Smooth muscle cell (in vitro differentiated cells): ENCODE measurements around the gene SLC51A. TPM values are rescaled to one million over a fixed set of nuclear protein-coding genes. Genes with fewer than 3 reads are reported as not detected.

Source experiments
- DNase-seq: peaks from one replicate; lab custom pipeline; 2025; ENCODE audit not compliant: unreplicated experiment; lab: John Stamatoyannopoulos, UW
- H2AFZ ChIP-seq: fragments of 200-600 bp; sonication (generic); 2 replicates; pipeline ENCODE4 v1.6.0; 2016; ENCODE audit warnings: antibody characterized with exemption, low read depth, mild to moderate bottlenecking
- H3F3A ChIP-seq: fragments of 200-600 bp; sonication (generic); 2 replicates; pipeline ENCODE4 v1.6.0; 2017; ENCODE audit warnings: antibody characterized with exemption, low read depth
- H3K27ac ChIP-seq: fragments of 200-600 bp; sonication (generic); 2 replicates; pipeline ENCODE4 v1.5.1; 2016; ENCODE audit warnings: low read depth, mild to moderate bottlenecking
- H3K27me3 ChIP-seq: fragments of 200-600 bp; sonication (generic); 2 replicates; pipeline ENCODE4 v1.6.1; 2016; ENCODE audit warnings: low read depth, mild to moderate bottlenecking
- H3K36me3 ChIP-seq: fragments of 200-600 bp; sonication (generic); 2 replicates; pipeline ENCODE4 v1.5.1; 2016; ENCODE audit warnings: low read depth
- H3K4me1 ChIP-seq: fragments of 200-600 bp; sonication (generic); 2 replicates; pipeline ENCODE4 v1.5.1; 2016; ENCODE audit warnings: low read depth
- H3K4me2 ChIP-seq: fragments of 200-600 bp; sonication (generic); 2 replicates; pipeline ENCODE4 v1.6.0; 2016; ENCODE audit warnings: mild to moderate bottlenecking
- H3K4me3 ChIP-seq: fragments of 200-600 bp; sonication (generic); 2 replicates; pipeline ENCODE4 v1.5.1; 2016; ENCODE audit warnings: mild to moderate bottlenecking
- H3K79me2 ChIP-seq: fragments of 200-600 bp; sonication (generic); 2 replicates; pipeline ENCODE4 v1.6.0; 2016; ENCODE audit warnings: low read depth, mild to moderate bottlenecking
- H3K9ac ChIP-seq: fragments of 200-600 bp; sonication (generic); 2 replicates; pipeline ENCODE4 v1.6.0; 2016; ENCODE audit warnings: low read depth
- H3K9me3 ChIP-seq: fragments of 200-600 bp; sonication (generic); replicated peaks from 2 replicates; pipeline ENCODE4 v1.5.1; 2016; ENCODE audit warnings: low read depth
- H4K20me1 ChIP-seq: fragments of 200-600 bp; sonication (generic); 2 replicates; pipeline ENCODE4 v1.6.0; 2016; ENCODE audit warnings: low read depth
- WGBS: methylation state at CpG from one replicate; pipeline ENCODE4 v1.1.7; 2016; ENCODE audit warnings: low lambda C conversion rate; 5-methylcytosine and 5-hydroxymethylcytosine counted together
- polyA plus RNA-seq: library from polyadenylated mRNA; unstranded; fragments of >200 nt; fragmentation: Nextera tagmentation; extraction: Ambion mirVana; gene quantifications from 2 replicates; pipeline ENCODE4 v1.2.1, GENCODE V29; 2016
- total RNA-seq: library from RNA; depleted of rRNA; stranded (reverse); fragments of >200 nt; gene quantifications from 2 replicates; pipeline ENCODE4 v1.2.3, GENCODE V29; 2014
- TF ChIP-seq, protein P1 (sequence below): fragments of 200-600 bp; sonication (generic); IDR thresholded peaks from 2 replicates; pipeline ENCODE4 v1.5.1; 2017; ENCODE audit warnings: borderline replicate concordance, mild to moderate bottlenecking, antibody characterized with exemption; ENCODE audit not compliant: insufficient read depth, poor library complexity, severe bottlenecking

SLC51A gene
- total and polyA plus RNA-seq, 2 experiments from 2014 or later = 1.8 TPM; not detected in 1

DNA sequence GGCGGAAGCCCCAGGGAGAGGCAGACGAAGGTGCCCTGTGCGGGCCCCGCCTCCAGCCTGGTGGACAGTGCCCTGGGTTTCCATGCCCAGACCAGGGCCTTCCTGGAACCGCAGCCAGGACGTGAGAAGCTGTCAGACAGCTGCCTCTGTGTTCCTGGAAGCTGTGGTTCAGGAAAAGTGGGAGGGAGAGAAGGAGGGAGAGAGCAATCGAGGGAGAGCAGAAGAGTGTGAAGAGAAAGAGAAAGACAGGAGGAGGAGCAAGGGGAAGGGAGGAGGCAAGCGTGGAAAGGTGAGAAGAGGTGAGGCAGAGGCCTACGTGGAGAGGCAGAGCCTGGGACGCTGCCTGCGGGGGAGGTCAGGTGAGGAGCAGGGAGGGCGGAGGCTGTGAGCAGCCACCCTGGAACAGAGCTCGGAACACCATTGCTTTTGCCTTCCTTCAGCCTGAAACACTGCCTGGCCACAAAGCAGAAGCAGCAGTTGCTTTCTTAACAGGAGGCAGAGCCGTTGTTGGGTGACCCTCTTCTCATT is 23.7 kb upstream of the SLC51A start:
- H3K79me2 ChIP-seq = no peaks in the 10 kb centered on the region
- 67% methylated on average over 14 of the region's 14 CpGs for WGBS
- H3K9ac ChIP-seq = no peak overlapping the region
- TF ChIP-seq, protein P1, sequence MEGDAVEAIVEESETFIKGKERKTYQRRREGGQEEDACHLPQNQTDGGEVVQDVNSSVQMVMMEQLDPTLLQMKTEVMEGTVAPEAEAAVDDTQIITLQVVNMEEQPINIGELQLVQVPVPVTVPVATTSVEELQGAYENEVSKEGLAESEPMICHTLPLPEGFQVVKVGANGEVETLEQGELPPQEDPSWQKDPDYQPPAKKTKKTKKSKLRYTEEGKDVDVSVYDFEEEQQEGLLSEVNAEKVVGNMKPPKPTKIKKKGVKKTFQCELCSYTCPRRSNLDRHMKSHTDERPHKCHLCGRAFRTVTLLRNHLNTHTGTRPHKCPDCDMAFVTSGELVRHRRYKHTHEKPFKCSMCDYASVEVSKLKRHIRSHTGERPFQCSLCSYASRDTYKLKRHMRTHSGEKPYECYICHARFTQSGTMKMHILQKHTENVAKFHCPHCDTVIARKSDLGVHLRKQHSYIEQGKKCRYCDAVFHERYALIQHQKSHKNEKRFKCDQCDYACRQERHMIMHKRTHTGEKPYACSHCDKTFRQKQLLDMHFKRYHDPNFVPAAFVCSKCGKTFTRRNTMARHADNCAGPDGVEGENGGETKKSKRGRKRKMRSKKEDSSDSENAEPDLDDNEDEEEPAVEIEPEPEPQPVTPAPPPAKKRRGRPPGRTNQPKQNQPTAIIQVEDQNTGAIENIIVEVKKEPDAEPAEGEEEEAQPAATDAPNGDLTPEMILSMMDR = no peak
- no peaks in the 10 kb centered on the region for H3F3A ChIP-seq
- H3K36me3 ChIP-seq = no peaks in the 10 kb centered on the region
- H2AFZ ChIP-seq = no peak overlapping the region
- no peak overlapping the region for H3K27ac ChIP-seq
- no peaks in the 10 kb centered on the region for H3K9me3 ChIP-seq
- no peaks in the 10 kb centered on the region for H3K27me3 ChIP-seq
- no peaks in the 10 kb centered on the region for H3K4me1 ChIP-seq
- no peak overlapping the region for H3K4me2 ChIP-seq
- H3K4me3 ChIP-seq = no peak overlapping the region
- DNase-seq = no peak
- H4K20me1 ChIP-seq = no peaks in the 10 kb centered on the region

DNA sequence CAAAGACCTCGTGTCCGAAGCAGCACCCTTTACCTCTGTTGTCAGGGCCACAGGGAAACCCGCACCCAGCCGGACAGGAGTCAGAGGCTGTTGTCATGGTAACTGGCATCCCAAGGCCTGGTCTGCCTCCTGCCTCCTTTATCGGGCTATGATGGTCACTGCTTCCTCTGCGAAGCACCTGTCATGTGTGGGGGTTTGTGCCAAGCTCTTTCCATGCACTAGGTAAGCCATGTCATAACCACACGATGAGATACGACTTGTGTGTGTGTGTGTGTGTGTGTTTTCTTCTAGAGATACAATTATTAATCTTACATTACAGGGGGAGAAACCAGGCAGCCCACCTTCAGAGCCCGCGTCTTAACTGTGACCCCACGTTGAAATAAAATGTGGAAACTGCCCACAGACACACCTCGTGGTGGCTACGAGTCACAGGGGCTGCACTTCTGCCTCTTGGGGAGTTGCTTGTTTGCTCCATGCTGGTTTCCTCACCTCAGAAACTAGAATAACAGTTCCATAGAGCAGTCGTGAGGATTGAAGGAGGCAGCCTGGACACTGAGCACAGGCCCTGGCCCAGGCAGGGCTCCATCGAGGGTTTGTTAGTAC is 23.1 kb upstream of the SLC51A start:
- no peaks in the 10 kb centered on the region for H3K79me2 ChIP-seq
- no peak overlapping the region for H3K4me2 ChIP-seq
- H3K9me3 ChIP-seq = no peaks in the 10 kb centered on the region
- DNase-seq = no peak
- 86% methylated on average over 15 of the region's 15 CpGs for WGBS
- no peaks in the 10 kb centered on the region for H3K27me3 ChIP-seq
- H3K4me1 ChIP-seq = no peaks in the 10 kb centered on the region
- no peak overlapping the region for H2AFZ ChIP-seq
- no peaks in the 10 kb centered on the region for H3K36me3 ChIP-seq
- no peaks in the 10 kb centered on the region for H4K20me1 ChIP-seq
- no peak overlapping the region for H3K4me3 ChIP-seq
- H3F3A ChIP-seq = no peaks in the 10 kb centered on the region
- H3K27ac ChIP-seq = no peak overlapping the region
- TF ChIP-seq, protein P1 = no peak
- no peak overlapping the region for H3K9ac ChIP-seq

DNA sequence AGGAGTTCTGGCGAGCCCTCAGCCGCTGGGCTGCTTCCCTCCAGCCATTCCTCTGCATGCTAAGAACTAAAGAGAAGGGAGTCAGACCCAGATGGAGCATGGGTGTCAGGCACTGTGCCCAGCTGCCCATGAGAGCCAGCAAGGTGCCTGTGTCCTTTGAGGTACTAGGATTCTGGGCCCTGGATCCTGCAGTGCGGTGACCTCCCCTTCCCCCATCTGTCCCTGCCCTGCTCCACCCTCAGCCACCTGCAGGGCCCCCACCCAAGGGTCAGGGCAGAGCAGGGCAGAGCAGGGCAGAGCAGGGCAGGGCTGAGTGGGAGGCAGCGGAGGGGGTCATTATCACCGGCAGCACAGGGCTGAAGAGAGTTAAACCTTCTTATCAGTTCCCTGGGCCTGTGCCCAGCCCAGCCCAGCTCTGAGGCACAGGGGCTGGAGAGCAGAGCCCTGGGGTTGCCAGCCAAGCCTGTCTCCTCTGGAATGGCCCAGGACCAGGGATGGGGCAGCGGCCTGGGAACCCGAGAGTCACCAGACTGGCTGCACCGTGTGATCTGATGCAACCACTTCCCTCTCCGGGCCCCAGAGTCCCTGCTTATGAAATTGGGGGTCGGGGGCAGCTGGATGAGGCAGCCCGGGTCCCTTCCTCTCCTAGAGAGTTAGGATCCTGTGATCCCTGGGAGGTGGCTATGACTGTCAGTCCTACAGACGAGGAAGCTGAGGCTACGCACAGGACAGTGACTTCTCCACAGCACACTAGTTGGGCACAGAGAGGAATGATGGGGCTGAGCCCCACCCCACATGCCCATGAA is 22.4 kb upstream of the SLC51A start:
- TF ChIP-seq, protein P1 = no peak
- H2AFZ ChIP-seq = no peak overlapping the region
- H3F3A ChIP-seq = no peaks in the 10 kb centered on the region
- no peaks in the 10 kb centered on the region for H3K4me1 ChIP-seq
- H3K4me2 ChIP-seq = no peak overlapping the region
- no peaks in the 10 kb centered on the region for H3K36me3 ChIP-seq
- 77% methylated on average over 13 of the region's 13 CpGs for WGBS
- no peaks in the 10 kb centered on the region for H3K27me3 ChIP-seq
- no peak overlapping the region for H3K27ac ChIP-seq
- no peak overlapping the region for H3K4me3 ChIP-seq
- no peak overlapping the region for H3K9ac ChIP-seq
- DNase-seq = no peak
- H3K79me2 ChIP-seq = no peaks in the 10 kb centered on the region
- H4K20me1 ChIP-seq = no peaks in the 10 kb centered on the region
- no peaks in the 10 kb centered on the region for H3K9me3 ChIP-seq
